Endothelial cell of umbilical vein (primary cell): Measurements from ENCODE around the gene CAMK2G. TPM values are rescaled to one million over a fixed set of nuclear protein-coding genes. Genes with fewer than 3 reads are reported as not detected.

Experiments used
- BruUV-seq: library from RNA; stranded (reverse); fragments of 400-500 nt; replicated peaks from 2 replicates; lab custom pipeline; 2021; lab: Mats Ljungman, UMichigan
- CTCF ChIA-PET: fragments of 300-600, 350-600 bp; sonication (Branson Sonifier 250); formaldehyde crosslinking; loops from one replicate; lab custom pipeline; 2021; ENCODE audit warnings: antibody characterized with exemption, inconsistent platforms; lab: Charles Lee
- POLR2A ChIA-PET: fragments of 300-600, 350-600 bp; sonication (Branson Sonifier 250); formaldehyde crosslinking; loops from one replicate; lab custom pipeline; 2021; ENCODE audit warnings: antibody characterized with exemption, inconsistent platforms; lab: Charles Lee
- DNase-seq: peaks from one replicate; pipeline ENCODE4 v3.0.0-alpha.2; 2011; ENCODE audit warnings: low read depth, low spot score
- FAIRE-seq: peaks from 2 replicates; lab custom pipeline; 2011; peaks lifted over from hg19 to GRCh38; lab: Jason Lieb, UNC
- H2AFZ ChIP-seq: 2 replicates; pipeline ENCODE4 v1.6.0; 2012; ENCODE audit warnings: low read depth, low read length, control low read depth, inconsistent platforms
- H3K27ac ChIP-seq: 2 replicates; pipeline ENCODE4 v1.5.1; 2011; ENCODE audit warnings: low read depth, mild to moderate bottlenecking, control low read depth, low read length, moderate library complexity; ENCODE audit not compliant: insufficient read depth
- H3K27me3 ChIP-seq, 2 experiments: 2 replicates each; pipeline versions ENCODE4 v1.6.0 to v1.6.1; 2011; ENCODE audit warnings: low read length in 2 of 2, mixed read lengths in 1 of 2; ENCODE audit not compliant: control insufficient read depth in 2 of 2, insufficient read depth in 2 of 2
- H3K36me3 ChIP-seq, 2 experiments: 2 replicates in 1 of 2; 3 replicates in 1 of 2; pipeline ENCODE4 v1.5.1; 2011; ENCODE audit warnings: low read length in 2 of 2, mild to moderate bottlenecking in 1 of 2, moderate library complexity in 1 of 2; ENCODE audit not compliant: control insufficient read depth in 2 of 2, insufficient read depth in 2 of 2; ENCODE audit errors: extremely low read depth in 1 of 2
- H3K4me1 ChIP-seq: 3 replicates; pipeline ENCODE4 v1.5.1; 2011; ENCODE audit warnings: mild to moderate bottlenecking, low read length; ENCODE audit not compliant: control insufficient read depth, insufficient read depth; ENCODE audit errors: extremely low read depth
- H3K4me2 ChIP-seq: 2 replicates; pipeline ENCODE4 v1.6.1; 2011; ENCODE audit warnings: low read length, control low read depth, mixed read lengths; ENCODE audit not compliant: insufficient read depth
- H3K4me3 ChIP-seq, 3 experiments: fragments of 200-600 bp in 1 of 3; sonication (generic), shearing (Covaris generic) in 1 of 3; replicated peaks in 1 of 3; 2 replicates each; pipeline ENCODE4 v1.5.1; 2011 to 2016; ENCODE audit warnings: control low read depth in 3 of 3, low read length in 3 of 3, mild to moderate bottlenecking in 2 of 3, inconsistent platforms in 1 of 3, low read depth in 1 of 3, moderate library complexity in 1 of 3; ENCODE audit not compliant: insufficient read depth in 1 of 3
- H3K79me2 ChIP-seq: 2 replicates; pipeline ENCODE4 v1.6.0; 2012; ENCODE audit warnings: low read length, inconsistent platforms; ENCODE audit not compliant: control insufficient read depth, insufficient read depth
- H3K9ac ChIP-seq: replicated peaks from 2 replicates; pipeline ENCODE3; 2011; ENCODE audit warnings: low read length, control low read depth; ENCODE audit not compliant: insufficient read depth; ENCODE audit errors: extremely low read depth
- H3K9me1 ChIP-seq: replicated peaks from 3 replicates; pipeline ENCODE4 v1.6.0; 2011; ENCODE audit warnings: mild to moderate bottlenecking, low read length; ENCODE audit not compliant: control insufficient read depth, insufficient read depth; ENCODE audit errors: extremely low read depth
- H3K9me3 ChIP-seq: replicated peaks from 2 replicates; pipeline ENCODE4 v1.5.1; 2012; ENCODE audit warnings: low read length, inconsistent platforms; ENCODE audit not compliant: control insufficient read depth, insufficient read depth
- H4K20me1 ChIP-seq: replicated peaks from 2 replicates; pipeline ENCODE3; 2011; ENCODE audit warnings: mild to moderate bottlenecking, low read length; ENCODE audit not compliant: control insufficient read depth, insufficient read depth; ENCODE audit errors: extremely low read depth
- CTCF ChIP-seq, 2 donors: IDR thresholded peaks; 1 replicate in 1 of 2; 2 replicates in 1 of 2; pipeline ENCODE4 v1.5.1; 2011; ENCODE audit warnings: low read length in 2 of 2, mild to moderate bottlenecking in 2 of 2, moderate library complexity in 2 of 2, control low read depth in 1 of 2, inconsistent platforms in 1 of 2, low read depth in 1 of 2; ENCODE audit not compliant: insufficient read depth in 1 of 2; ENCODE audit errors: extremely low read depth in 1 of 2
- EZH2 ChIP-seq: IDR thresholded peaks from 2 replicates; pipeline ENCODE4 v1.6.1; 2012; ENCODE audit warnings: borderline replicate concordance, low read depth, mild to moderate bottlenecking, moderate library complexity, low read length, inconsistent platforms; ENCODE audit not compliant: severe bottlenecking
- FOS ChIP-seq: IDR thresholded peaks from 2 replicates; pipeline ENCODE4 v1.6.1; 2011; ENCODE audit warnings: mild to moderate bottlenecking, low read length, moderate library complexity, borderline replicate concordance; ENCODE audit not compliant: insufficient read depth
- GATA2 ChIP-seq: IDR thresholded peaks from 2 replicates; pipeline ENCODE4 v1.7.0; 2011; ENCODE audit warnings: low read depth, mild to moderate bottlenecking, moderate library complexity, mixed read lengths, low read length; ENCODE audit not compliant: insufficient read length, insufficient read depth
- JUN ChIP-seq: IDR thresholded peaks from 2 replicates; pipeline ENCODE4 v1.6.1; 2011; ENCODE audit warnings: borderline replicate concordance, low read depth; ENCODE audit not compliant: insufficient read length, insufficient read depth
- MAX ChIP-seq: IDR thresholded peaks from 2 replicates; pipeline ENCODE4 v1.6.1; 2011; ENCODE audit not compliant: insufficient read depth, insufficient read length
- MYC ChIP-seq: IDR thresholded peaks from one replicate; pipeline ENCODE4 v1.6.1; 2011; ENCODE audit warnings: mild to moderate bottlenecking, low read depth, low read length
- POLR2A ChIP-seq: IDR thresholded peaks from 2 replicates; pipeline ENCODE4 v1.6.1; 2012; ENCODE audit warnings: low read depth, mild to moderate bottlenecking, control low read depth, low read length
- POLR2AphosphoS5 ChIP-seq: IDR thresholded peaks from 2 replicates; pipeline ENCODE4 v1.6.1; 2012; ENCODE audit warnings: low read depth, mild to moderate bottlenecking, control low read depth, low read length, moderate library complexity; ENCODE audit not compliant: insufficient read depth
- dilution Hi-C: fragments of 300-500 bp; cut with MboI; formaldehyde crosslinking; loops from one replicate; pipeline ENCODE4 v1.15.0; 2019; ENCODE audit warnings: low sequenced_read_pairs; ENCODE audit not compliant: extremely low pct_ligation_motif_present
- intact Hi-C: fragments of 100-400 bp; cut with micrococcal nuclease; formaldehyde crosslinking; loops from one replicate; pipeline ENCODE4 v1.10.0; 2022
- polyA plus RNA-seq, 4 experiments: library from polyadenylated mRNA; depleted of rRNA in 3 of 4; stranded (reverse) in 3 of 4; unstranded in 1 of 4; fragments of >200 nt; gene quantifications; 2 replicates each; pipeline versions ENCODE4 v1.2.1 to v1.2.3, GENCODE V29; 2011 to 2012; ENCODE audit warnings: missing spikeins in 1 of 4
- total RNA-seq: library from RNA; stranded (reverse); gene quantifications from 2 replicates; pipeline ENCODE4 v1.2.3, GENCODE V29; 2021

The CAMK2G gene
- total and polyA plus RNA-seq, 2 donors (not counting 3 experiments of a cell fraction or from before 2014, with no cell fraction given): 27.2 to 33.6 TPM

GRCh38 chr10:73872190-73872710 is 2.1 kb downstream of the CAMK2G start:
- no peak for FAIRE-seq
- no peak for DNase-seq
- Histone ChIP-seq H3K9ac (no peak overlapping the region), H3K4me1 (peaks cover 7% of the 10 kb centered on the region), H3K9me3 (no peaks in the 10 kb centered on the region), H2AFZ (no peak overlapping the region), H3K79me2 (peaks cover 7% of the 10 kb centered on the region), H3K27me3 (no peaks in the 10 kb centered on the region), H3K4me3 (no peak overlapping the region), H3K36me3 (peaks cover 6 to 11% of the 10 kb centered on the region in 2 experiments), H4K20me1 (no peaks in the 10 kb centered on the region), H3K4me2 (no peak overlapping the region), H3K9me1 (no peaks in the 10 kb centered on the region), H3K27ac (no peak overlapping the region)
- ChIA-PET POLR2A (interaction anchor here (0.7 kb wide), 1 partner anchor 11 kb away, joined by 5 read pairs; no protein-coding TSS in a partner anchor), CTCF (interaction anchor here (1.0 kb wide), 1 partner anchor 23 kb away, joined by 3 read pairs; no protein-coding TSS in a partner anchor)
- no TSS peak for BruUV-seq
- TF ChIP-seq MYC (no peak), POLR2AphosphoS5 (no peak), POLR2A (no peak)
- intact Hi-C loops: no loop called here
- dilution Hi-C loops: no loop called here

- intact Hi-C loops: no loop called here
- no peak overlapping the region for H2AFZ ChIP-seq
- FAIRE-seq (no peak), DNase-seq (no peak)
- H3K36me3 ChIP-seq: peaks cover 6 to 11% of the 10 kb centered on the region in 2 experiments
- dilution Hi-C loops: no loop called here
- peaks cover 7% of the 10 kb centered on the region for H3K4me1 ChIP-seq
- no peak overlapping the region for H3K4me2 ChIP-seq
- ChIA-PET POLR2A (interaction anchor here (0.7 kb wide), 1 partner anchor 10 kb away, joined by 5 read pairs; no protein-coding TSS in a partner anchor), CTCF (interaction anchor here (1.0 kb wide), 1 partner anchor 22 kb away, joined by 3 read pairs; no protein-coding TSS in a partner anchor)
- TF ChIP-seq POLR2AphosphoS5: no peak
- TF ChIP-seq MAX: no peak
- no peak for TF ChIP-seq JUN
- no peak for TF ChIP-seq POLR2A
- no peak for TF ChIP-seq MYC
- TF ChIP-seq CTCF (IDR thresholded peaks at IDR 0.05; ENCODE audit: extremely low read depth in 1 of 2, insufficient read depth in 1 of 2, low read depth in 1 of 2, low read length in 2 of 2): no peak
- TF ChIP-seq FOS: no peak
- TF ChIP-seq GATA2: no peak
- TF ChIP-seq EZH2: no peak
- peaks cover 7% of the 10 kb centered on the region for H3K79me2 ChIP-seq
- H3K27ac ChIP-seq: no peak overlapping the region
- no peaks in the 10 kb centered on the region for H4K20me1 ChIP-seq
- no TSS peak for BruUV-seq
- no peak overlapping the region for H3K9ac ChIP-seq
- H3K4me3 ChIP-seq: no peak overlapping the region
- H3K27me3 ChIP-seq: no peaks in the 10 kb centered on the region
- no peaks in the 10 kb centered on the region for H3K9me1 ChIP-seq
- H3K9me3 ChIP-seq: no peaks in the 10 kb centered on the region
Measured at GRCh38 chr10:73871295-73872189, 2.8 kb downstream of the CAMK2G start.
